GM10248 (cell line): ENCODE data around the gene TBCEL.
A peak's percentile ranks its signal among the peaks of the same experiment; 100 is the strongest.

Experiments
- CTCF ChIA-PET: fragments of 300-600 bp; sonication (Branson Sonifier 250); formaldehyde crosslinking; extraction: SDS; loops from one replicate; lab custom pipeline; 2021; ENCODE audit warnings: antibody characterized with exemption; lab: Yijun Ruan, JAX
- POLR2A ChIA-PET: fragments of 350-650 bp; sonication (Branson Sonifier 250); formaldehyde crosslinking; extraction: SDS; loops from one replicate; lab custom pipeline; 2020; ENCODE audit warnings: antibody characterized with exemption; lab: Yijun Ruan, JAX
- DNase-seq: peaks from one replicate; pipeline ENCODE4 v3.0.0; 2012; ENCODE audit errors: extremely low spot score
- TF ChIP-seq, protein P1 (sequence below): IDR thresholded peaks from 2 replicates; pipeline ENCODE4 v1.5.1; 2012; ENCODE audit warnings: mild to moderate bottlenecking, low read depth; ENCODE audit errors: extremely low read depth, missing control alignments, control extremely low read depth

The TBCEL gene

DNA sequence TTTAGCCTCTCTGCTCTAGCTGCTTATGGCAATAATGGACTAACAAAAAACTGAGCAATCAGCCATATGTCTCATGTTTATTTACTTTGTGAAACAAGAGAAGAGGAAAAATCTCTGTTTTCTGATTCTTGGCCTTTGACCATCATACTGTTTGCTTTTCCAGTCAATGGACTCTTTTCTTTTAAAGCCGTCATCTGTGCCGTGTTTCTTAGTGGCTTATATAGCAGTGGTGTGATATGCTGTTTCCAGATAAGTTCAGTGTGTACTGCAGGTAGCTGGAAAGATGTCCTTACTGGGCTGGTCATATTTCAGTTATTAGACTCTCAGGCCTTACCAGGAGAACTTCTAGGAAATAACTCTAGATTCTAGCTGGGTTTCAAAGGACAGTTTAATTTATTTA lies 43.6 kb downstream of the TBCEL start:
- CTCF ChIA-PET, result interaction anchor here (0.7 to 2.3 kb wide), 7 partner anchors 10 to 127 kb away, joined by 3 to 7 read pairs (median 4); no protein-coding TSS in a partner anchor
- POLR2A ChIA-PET, result no interaction called here
- DNase-seq, result no peak
- TF ChIP-seq, protein P1, sequence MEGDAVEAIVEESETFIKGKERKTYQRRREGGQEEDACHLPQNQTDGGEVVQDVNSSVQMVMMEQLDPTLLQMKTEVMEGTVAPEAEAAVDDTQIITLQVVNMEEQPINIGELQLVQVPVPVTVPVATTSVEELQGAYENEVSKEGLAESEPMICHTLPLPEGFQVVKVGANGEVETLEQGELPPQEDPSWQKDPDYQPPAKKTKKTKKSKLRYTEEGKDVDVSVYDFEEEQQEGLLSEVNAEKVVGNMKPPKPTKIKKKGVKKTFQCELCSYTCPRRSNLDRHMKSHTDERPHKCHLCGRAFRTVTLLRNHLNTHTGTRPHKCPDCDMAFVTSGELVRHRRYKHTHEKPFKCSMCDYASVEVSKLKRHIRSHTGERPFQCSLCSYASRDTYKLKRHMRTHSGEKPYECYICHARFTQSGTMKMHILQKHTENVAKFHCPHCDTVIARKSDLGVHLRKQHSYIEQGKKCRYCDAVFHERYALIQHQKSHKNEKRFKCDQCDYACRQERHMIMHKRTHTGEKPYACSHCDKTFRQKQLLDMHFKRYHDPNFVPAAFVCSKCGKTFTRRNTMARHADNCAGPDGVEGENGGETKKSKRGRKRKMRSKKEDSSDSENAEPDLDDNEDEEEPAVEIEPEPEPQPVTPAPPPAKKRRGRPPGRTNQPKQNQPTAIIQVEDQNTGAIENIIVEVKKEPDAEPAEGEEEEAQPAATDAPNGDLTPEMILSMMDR, result no peak

DNA sequence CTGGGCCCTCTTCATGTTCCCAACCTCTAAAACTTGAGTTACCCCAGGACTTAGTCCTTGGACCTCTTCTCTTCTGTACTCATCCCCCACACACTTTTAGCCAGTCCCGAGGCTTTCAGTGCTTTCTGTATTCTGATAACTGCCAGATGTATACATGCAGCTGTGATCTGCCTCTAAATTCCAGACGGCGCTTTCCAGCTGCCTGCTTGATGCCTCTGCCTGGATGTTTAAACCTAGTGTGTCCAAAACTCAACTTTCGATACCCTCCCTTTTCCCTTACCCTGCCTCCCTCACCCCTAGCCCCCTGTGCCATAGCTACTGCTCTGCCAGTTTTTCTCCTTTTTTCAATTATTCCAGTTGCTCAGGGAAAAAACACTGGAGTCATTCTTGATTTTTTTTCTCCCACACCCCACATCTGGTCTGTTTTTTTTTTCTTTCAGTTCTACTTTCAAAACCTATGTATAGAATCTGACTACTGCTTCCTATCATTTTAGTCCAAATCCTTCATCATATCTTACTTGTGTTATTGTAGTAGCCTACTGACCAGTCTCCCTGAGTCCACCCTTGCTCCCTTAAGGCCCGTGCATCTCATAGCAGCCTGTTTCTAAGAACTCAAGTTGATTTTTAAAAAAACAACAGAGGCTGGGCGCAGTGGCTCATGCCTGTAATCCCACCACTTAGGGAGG lies 44.2 kb downstream of the TBCEL start:
- ChIA-PET POLR2A (no interaction called here), CTCF (interaction anchor here (0.7 to 2.3 kb wide), 5 partner anchors 11 to 33 kb away, joined by 4 to 7 read pairs (median 4); no protein-coding TSS in a partner anchor)
- TF ChIP-seq, protein P1, result no peak
- DNase-seq, result peak; percentile 8

DNA sequence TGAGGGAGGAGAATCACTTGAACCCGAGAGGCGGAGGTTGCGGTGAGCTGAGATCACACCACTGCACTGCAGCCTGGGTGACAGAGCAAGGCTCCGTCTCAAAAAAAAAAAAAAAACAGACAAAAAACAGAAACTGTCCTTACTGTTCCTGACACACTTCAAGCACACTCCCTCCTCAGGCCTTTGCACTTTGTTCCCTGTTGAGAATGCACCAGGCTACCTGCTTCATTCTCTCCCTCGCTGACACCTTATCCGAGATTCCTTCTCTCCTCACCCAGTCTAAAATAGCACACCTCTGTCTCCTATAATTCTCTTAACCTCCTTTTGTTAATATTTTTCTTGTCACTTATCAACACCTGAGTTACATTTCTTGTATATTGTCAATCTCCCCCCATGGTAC lies 44.9 kb downstream of the TBCEL start:
- CTCF ChIA-PET, result interaction anchor here (2.3 kb wide), 1 partner anchor 15 kb away, joined by 7 read pairs; no protein-coding TSS in a partner anchor
- TF ChIP-seq, protein P1, result no peak
- DNase-seq, result no peak
- POLR2A ChIA-PET, result no interaction called here

DNA sequence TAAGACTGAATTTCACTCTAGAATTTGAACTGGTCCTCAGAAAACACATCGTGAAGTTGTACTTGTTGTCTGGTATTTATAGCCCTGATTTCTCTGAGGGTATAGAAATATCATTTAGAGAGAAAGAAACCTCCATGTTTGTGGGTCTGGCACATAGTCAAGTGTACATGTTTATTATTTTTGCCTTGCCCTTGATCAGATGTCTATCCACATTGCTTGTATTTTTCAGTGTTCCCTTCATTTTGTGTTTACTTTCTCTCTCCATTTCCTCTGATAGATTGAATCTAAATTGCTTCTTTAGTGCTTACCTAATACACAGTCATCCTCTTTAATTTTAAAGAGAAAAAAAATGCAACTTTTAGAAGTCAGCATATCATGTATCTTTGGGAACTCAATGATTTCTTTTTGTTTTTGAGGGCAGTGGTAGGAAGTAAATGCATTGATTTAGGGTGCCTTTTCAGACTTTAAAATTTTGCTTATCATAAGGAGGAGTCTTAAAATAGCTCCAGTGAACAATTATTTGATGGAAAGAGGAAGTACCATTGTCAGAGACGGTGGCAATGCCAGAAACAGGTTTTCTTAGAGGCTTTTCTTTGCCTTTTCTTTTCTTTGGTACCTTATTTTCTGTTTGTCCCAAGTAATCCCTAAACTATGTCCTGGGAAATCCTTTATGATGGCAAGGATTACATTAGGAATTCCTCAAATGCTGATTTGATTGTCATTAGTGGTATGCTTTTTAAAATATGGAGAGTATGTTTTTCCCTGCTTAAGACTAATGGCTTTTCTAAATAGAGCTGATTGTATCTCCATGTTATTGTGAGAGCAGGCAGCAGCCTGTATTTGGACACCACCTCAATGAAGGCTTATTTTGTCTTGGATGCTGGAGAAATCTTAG lies 47.3 kb downstream of the TBCEL start:
- no peak for DNase-seq
- POLR2A ChIA-PET, result no interaction called here
- TF ChIP-seq, protein P1, result no peak

DNA sequence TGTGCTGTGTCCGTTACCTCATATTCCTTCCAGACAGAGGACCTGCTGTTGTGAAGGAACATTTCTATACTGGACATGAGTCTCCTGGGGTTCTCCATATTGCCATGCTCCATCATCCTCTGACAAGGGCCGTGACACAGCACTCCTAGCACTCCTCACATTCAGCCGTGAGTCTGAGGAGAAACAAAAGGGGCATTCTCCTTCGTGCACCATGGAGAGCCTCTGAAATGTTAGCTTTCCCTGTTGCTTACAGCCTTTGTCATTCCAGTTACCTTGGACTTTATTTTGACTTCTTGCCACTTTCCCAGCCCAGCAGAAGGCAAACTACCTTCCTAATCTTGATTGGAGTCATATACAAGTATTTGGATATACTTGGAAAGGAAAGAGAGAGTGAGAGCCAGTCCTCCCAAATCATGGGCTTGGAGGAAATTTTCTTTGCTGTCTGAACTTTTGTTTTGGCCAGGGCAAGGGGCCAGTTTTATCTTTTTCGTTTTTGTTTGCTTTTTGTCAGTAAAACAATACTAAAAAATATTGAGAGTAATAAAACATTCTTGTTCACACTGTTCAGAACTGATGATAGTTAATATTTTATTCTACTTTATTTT lies 48.0 kb downstream of the TBCEL start:
- TF ChIP-seq, protein P1, result no peak
- DNase-seq, result no peak
- CTCF ChIA-PET, result no interaction called here
- POLR2A ChIA-PET, result no interaction called here

More for the DNA sequence above, 47.3 kb downstream of the TBCEL start:
- CTCF ChIA-PET, result no interaction called here

DNA sequence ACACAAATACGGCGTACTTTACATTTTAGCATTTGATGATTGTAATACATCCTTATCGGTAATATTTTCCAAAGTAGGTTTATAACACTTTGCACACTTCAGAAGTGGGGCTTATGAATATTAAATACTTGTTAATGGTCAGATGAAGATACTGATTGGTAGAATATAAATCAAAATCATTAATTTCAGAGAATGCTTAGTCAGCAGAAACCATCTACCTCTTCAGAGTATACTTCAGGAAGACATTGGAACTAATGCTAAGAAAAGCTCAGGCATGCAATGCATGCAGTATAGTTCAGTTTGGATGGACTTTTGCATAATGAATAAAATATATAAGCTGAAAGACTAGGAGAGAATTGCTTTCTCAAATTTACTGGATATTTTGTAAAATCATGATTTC lies 57.4 kb downstream of the TBCEL start:
- TF ChIP-seq, protein P1, result no peak
- ChIA-PET CTCF (no interaction called here), POLR2A (no interaction called here)
- DNase-seq, result no peak
